ENCODE data around the gene PPM1H.

DNA sequence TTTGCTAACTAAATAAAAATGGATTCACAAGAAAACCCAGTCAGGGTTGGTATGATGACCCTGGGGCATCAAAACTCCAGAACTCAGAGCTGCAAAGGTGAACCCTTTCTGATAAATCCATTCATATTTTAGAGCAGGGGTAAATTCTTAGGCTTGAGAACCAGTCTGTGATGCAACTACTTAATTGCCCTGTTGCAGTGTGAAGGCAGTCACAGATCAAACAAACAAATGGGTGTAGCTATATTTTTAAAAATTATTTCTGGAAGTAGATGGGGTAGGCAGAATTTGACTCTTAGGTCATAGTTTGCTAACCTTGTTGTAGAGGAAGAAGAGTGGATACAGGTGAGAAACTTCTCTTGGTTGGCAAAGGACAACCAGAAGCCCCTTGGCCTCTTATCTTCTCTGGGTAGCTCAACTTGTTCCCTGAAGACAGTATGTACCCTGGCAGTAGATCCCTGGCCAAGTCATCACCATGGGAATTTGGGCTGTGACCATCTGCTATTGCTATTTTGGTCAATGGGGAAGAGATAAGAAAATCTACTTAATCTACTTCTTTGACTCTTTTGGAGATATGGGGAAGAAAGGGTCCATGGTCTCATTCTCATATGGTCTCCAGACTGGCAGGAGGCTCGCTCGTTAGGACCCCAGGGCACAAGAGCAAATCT is 216.1 kb downstream of the PPM1H start:
- TF ChIP-seq POLR2A (IDR thresholded peaks at IDR 0.05) = no peak
- TF ChIP-seq, protein P1, sequence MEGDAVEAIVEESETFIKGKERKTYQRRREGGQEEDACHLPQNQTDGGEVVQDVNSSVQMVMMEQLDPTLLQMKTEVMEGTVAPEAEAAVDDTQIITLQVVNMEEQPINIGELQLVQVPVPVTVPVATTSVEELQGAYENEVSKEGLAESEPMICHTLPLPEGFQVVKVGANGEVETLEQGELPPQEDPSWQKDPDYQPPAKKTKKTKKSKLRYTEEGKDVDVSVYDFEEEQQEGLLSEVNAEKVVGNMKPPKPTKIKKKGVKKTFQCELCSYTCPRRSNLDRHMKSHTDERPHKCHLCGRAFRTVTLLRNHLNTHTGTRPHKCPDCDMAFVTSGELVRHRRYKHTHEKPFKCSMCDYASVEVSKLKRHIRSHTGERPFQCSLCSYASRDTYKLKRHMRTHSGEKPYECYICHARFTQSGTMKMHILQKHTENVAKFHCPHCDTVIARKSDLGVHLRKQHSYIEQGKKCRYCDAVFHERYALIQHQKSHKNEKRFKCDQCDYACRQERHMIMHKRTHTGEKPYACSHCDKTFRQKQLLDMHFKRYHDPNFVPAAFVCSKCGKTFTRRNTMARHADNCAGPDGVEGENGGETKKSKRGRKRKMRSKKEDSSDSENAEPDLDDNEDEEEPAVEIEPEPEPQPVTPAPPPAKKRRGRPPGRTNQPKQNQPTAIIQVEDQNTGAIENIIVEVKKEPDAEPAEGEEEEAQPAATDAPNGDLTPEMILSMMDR (IDR thresholded peaks at IDR 0.05) = no peak

Data from lower leg skin (tissue), 3 donors.